GM19395 (cell line): ENCODE data around the gene TMEM37.

Source experiments
- ATAC-seq: cut with Tn5 transposase; IDR thresholded peaks from one replicate; pipeline ENCODE4 v1.9.1; 2021; ENCODE audit warnings: mild to moderate bottlenecking, moderate library complexity; ENCODE audit not compliant: unreplicated experiment

Gene TMEM37

DNA sequence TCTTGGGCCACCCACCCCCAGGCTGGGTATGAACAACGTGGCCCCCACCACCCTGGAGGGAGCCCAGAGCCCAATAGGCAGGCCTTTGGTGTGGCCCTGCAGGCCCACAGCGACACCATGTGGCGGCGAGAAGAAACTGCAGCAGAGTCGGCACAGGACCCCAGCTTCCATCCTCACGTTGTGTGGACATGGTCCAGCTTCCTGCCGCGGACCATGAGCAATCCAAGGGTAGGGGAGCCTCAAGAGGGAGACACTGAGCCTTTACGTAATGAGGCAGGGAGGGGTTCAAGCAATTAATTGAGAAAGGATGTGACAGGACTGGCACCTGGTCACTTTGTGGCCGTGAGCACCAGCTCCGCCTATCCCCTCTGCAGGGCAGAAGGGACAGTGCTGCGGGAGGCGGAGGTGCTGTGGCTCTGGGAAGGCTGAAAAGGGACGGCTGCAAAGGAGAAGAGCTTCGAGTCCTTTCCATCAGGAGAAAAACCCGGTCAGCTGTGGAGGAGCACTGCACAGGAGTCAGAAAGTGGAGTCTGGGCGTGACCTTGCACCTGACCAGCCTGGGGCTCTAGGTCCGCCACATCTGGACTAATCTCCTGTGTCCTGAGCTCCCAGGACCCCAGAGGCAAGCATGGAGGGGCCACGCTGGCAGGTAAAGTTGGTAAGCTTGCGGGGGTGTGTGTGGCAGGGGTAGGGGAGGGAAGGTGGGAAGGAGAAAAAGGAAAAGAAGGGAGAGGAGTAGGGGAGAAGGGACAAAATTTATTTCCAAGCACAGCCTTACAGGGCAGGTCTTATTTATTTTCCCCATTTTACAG, 44.9 kb downstream of the TMEM37 start:
- peak; percentile 73 for ATAC-seq

GRCh38 chr2:119477113-119477505, 45.5 kb downstream of the TMEM37 start:
- no peak for ATAC-seq

DNA sequence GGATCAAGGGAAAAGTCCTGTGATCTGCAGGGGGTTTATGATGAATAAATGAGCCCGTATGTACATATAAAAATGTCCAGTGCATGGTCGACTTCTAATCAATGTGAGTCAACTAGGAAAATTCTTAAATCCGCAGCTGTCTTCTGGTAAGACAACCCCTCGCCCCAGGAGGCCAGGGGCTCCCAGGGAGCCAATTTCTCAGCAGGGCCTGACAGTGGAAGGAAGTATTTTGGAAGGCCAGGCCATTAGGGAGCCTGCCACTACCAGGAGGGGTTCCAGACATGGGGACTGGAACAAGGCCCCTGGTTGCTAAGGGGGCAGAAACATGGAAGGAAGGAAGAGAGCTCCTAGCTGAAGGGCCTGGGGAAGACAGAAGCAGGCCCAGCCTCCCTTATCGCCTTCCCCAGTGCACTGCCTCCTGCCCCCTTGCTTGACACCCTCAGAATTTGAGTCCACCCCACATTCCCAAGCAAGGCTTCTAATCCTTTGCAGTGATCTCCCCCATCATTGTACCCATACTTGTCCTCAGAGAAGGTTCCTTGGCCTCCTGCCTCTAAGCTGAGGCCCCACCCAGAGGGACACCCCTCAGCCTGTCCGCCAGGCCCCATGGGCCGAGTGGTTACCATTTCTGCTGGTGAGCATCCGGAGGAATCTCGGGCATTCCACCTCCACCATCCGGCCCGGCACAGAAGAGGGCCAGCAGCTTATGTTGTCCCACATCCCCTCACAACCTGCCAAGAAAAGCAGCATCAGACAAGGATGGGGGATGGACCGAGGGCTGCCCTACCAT, 46.7 kb downstream of the TMEM37 start:
- no peak for ATAC-seq

GRCh38 chr2:119478978-119479295, 47.3 kb downstream of the TMEM37 start:
- ATAC-seq: no peak

DNA sequence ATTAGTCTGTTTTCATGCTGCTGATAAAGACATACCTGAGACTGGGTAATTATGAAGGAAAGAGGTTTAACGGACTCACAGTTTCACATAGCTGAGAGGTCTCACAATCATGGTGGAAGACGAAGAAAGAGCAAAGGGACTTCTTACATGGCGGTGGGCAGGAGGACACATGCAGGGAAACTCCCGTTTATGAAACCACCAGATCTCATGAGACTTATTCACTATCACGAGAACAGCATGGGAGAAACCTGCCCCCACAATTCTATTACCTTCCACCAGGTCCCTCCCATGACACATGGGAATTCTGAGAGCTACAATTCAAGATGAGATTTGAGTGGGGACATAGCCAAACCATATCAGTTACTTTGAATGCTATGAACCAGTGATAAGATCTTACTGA, 48.5 kb downstream of the TMEM37 start:
- no peak for ATAC-seq

- ATAC-seq: no peak
These were observed 49.1 kb downstream of the TMEM37 start for GRCh38 chr2:119480718-119481142.

GRCh38 chr2:119481501-119482455, 50.1 kb downstream of the TMEM37 start:
- ATAC-seq: no peak

- no peak for ATAC-seq
These were observed 51.1 kb downstream of the TMEM37 start for GRCh38 chr2:119482481-119483394.

GRCh38 chr2:119483395-119483753, 51.7 kb downstream of the TMEM37 start:
- ATAC-seq: no peak

DNA sequence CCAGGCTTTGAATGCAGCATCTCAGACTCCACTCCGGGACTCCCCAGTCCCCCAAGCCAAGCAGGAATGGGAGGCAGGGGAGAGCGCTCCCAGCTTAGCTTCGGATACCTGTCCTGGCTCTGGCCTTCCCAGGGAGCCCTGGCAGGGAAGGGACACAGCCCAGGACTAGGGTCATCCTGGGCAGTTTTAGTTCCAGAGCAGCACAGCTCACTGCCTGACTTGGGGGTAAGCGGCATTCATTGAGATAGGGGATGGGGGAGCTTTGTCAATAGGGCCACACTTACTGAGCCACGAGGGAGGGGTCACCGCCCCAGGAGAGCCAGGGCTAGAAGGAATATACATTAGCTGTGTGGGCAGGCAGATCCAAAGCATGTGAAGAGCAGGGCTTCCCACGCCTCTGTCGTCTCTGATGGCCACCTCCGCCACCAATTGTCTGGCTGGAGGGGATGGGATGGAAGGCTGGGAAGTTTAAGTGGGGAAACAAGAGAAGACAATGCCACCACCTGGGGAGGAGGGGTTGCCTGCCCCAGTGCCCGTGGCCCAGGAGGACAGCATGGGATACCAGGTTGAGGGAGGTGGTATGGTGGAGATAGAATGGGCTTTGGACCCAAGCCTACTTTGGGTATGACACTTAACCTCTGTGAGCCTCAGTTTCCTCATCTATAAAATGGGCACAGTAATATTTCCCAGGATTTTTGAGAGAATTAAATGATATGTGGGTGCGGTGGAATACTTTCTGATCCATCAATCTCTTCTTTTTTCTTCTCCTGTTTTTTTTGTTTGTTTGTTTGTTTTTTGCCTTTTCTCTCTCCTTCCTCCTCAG, 52.5 kb downstream of the TMEM37 start:
- no peak for ATAC-seq

GRCh38 chr2:119484834-119485233, 53.2 kb downstream of the TMEM37 start:
- ATAC-seq: no peak

GRCh38 chr2:119485336-119486110, 53.9 kb downstream of the TMEM37 start:
- ATAC-seq: no peak

- no peak for ATAC-seq
These were observed 54.7 kb downstream of the TMEM37 start for GRCh38 chr2:119486196-119486827.

DNA sequence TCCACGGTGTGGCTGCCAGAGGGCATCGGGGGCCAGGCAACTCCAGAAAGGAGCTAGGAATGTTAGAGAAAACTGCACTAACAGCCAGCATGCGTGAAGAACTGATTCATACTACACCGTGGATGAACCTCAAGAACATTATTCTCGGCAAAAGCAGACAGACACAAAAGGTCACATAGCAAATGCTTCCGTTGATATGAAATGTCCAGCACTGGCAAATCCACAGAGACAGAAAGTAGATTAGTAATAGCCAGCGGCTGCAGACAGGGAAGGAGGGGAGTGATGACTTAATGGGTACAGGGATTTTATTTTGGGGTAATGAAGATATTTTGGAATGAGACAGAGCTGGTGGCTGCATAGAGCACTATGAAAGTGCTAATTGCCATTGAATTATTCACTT, 55.2 kb downstream of the TMEM37 start:
- ATAC-seq: no peak

DNA sequence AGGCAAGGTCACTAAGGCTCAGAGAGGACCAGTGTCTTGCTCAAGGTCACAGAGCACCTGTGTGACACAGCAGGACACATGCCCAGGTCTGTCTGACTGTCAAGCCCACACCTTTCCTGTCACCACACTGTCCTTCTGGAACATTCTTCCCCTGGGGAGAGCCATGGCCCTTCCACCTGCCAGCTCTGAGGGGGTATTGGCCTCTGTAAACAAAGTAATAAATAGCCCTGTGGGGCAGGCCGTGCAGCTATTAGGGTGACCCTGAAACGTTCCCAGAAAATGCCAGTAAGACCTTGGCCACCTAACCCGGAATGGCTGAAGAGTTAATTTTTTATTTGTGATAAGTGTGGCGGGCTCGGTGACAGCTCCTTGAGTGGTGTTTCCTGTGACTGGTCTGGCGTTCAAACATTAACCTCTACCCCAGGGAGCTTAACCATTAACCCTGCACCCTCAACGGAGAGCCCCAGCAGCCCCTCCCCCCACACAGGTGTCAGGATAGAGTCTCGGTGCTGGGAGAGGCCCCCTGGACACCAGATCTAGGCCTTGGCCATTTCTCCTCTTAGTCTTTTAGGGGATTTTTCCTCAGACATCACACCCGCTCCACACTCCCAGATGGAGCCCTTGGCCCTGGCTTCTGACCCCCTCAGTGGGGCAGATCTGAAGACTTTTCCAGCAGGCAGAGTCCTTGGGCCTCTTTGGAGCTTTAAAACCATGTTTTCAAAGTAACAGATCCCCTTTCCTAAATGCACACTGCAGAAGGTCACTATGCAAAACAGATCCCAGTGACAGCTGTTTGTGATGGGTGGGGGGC, 56.0 kb downstream of the TMEM37 start:
- peak; percentile 87 for ATAC-seq
